HG02870 (cell line): ENCODE results near the gene SCGB1C1.

Source experiments
- ATAC-seq: cut with Tn5 transposase; IDR thresholded peaks from one replicate; pipeline ENCODE4 v1.9.1; 2021; ENCODE audit warnings: mild to moderate bottlenecking, moderate library complexity; ENCODE audit not compliant: unreplicated experiment

The SCGB1C1 gene

GRCh38 chr11:204587-205109, 11.8 kb downstream of the SCGB1C1 start:
- ATAC-seq, result no peak

DNA sequence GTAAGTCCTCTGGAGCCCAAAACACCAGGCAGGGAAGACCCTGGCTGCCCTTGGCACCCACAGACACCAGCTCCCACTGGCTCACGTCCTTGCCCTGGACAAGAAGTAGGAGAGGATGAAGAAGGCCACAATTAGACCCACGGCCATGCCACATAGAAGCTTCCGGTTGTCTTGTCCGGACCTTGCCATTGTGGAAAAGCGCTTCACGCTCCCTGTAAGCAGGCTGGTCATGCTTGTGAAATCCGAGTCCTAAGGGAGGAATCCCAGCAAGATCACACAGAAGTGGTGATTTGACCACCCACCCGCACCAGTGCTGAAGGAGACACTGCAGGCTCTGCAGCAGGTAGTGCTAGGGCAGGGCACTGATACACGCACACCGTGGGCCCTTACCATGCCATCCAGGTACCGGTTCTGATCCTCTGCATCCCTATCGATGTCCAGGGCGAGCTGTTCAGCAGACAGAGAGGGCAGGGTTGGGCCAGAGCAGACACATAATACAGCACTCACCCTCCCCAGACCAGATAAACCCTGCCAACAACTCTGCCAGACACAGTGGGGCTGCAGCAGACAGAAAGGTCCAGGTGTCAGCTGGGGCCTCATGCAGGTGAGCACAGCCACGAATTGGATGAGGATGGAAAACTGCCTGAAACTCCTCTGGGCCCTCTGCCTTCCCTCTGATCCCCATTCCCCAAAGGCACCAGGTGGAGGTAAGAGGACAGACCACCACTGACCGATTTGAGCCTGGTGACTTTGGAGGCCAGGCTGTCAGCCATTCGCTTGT, 12.5 kb downstream of the SCGB1C1 start:
- ATAC-seq, result no peak

GRCh38 chr11:206002-206384, 13.1 kb downstream of the SCGB1C1 start:
- no peak for ATAC-seq

- peak; percentile 6 for ATAC-seq
Measured at GRCh38 chr11:206526-207207, 13.8 kb downstream of the SCGB1C1 start.

DNA sequence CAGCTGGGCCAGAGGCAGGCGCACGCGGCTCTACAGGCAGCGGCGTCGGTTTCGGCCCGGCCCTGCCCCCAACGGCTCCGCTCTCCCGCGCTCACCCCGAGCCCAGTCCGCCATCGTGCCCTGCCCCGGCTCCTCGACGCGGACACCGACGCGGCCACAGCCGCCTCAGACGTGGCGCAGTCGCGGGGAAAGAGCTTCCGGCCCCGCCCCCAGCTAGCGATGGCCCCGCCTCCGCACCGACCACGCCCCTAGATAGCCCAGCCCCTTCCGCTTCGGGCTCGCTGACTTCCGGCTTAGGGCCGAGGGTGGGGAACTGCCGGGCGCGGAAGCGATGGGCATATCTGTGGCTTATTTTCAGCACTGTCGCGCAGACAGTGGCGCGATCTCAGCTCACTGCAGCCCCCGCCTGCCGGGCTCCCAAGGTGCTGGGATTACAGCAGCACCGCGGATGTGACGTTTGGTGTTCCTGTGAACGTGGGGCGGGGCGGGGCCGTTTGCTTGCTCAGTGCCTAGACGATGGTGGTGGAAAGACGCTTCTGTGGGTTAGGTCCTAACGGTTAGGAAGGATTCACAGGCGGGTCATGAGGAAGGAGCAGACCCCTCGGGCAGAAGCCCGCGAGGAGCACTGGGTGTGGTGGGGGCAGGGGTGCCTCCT, 14.5 kb downstream of the SCGB1C1 start, which contains the start of the genes BET1L and RIC8A:
BET1L (minus strand) TSS at position 192 of the 655 bp plus-strand sequence; CDS start at position 114, 78 bp downstream.
RIC8A (plus strand) TSS at position 501 of the 655 bp plus-strand sequence. CDS start 1,147 bp downstream, outside the sequence.
- peak; percentile 64 for ATAC-seq

DNA sequence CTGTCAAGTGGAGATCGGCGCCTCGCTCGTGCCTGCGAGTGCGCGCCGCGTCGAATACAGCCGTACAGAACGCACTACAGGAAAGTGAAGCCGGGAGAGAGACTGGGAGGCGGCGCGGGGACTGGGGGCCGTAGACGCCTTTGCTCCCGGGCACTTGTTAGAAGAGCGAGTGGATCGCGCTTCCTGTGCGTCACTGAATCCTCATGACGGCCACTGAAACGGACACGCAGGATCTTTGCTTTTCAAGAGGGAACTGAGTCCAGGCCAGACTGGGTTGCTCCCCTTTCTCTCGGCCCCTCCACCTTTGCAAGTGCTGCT, 14.9 kb downstream of the SCGB1C1 start:
- no peak for ATAC-seq

DNA sequence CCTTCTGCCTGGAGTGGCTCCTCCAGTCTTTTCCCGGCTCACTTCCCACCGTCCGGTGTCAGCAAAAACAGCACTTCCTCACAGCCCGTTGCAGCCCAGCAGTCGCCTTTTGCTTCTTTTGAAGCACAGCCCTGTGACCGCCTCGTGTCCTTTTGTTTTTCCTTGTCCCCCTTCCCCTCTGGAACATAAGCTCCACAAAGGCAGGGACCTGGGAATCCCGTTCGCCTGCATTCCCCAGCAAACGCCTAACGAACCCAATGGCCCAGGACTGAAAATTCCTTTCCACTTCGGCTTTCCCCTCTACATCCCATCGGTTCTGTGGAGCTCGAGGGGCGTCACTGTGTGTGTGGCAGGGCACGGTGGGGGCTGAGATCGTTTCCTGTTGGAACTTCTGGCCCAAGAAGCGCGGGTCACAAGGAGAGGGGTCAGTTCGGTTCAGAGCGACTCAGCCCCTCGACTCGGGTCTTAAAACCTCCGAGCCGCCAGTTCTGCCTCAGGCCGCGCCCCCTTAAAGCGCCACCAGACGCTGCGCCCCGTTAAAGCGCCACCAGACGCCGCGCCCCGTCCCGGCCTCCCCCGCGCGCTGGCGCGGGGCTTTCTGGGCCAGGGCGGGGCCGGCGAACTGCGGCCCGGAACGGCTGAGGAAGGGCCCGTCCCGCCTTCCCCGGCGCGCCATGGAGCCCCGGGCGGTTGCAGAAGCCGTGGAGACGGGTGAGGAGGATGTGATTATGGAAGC, 15.5 kb downstream of the SCGB1C1 start:
- no peak for ATAC-seq

- no peak for ATAC-seq
Measured at GRCh38 chr11:208917-209260, 16.0 kb downstream of the SCGB1C1 start.

GRCh38 chr11:209275-210121, 16.6 kb downstream of the SCGB1C1 start:
- ATAC-seq, result no peak

DNA sequence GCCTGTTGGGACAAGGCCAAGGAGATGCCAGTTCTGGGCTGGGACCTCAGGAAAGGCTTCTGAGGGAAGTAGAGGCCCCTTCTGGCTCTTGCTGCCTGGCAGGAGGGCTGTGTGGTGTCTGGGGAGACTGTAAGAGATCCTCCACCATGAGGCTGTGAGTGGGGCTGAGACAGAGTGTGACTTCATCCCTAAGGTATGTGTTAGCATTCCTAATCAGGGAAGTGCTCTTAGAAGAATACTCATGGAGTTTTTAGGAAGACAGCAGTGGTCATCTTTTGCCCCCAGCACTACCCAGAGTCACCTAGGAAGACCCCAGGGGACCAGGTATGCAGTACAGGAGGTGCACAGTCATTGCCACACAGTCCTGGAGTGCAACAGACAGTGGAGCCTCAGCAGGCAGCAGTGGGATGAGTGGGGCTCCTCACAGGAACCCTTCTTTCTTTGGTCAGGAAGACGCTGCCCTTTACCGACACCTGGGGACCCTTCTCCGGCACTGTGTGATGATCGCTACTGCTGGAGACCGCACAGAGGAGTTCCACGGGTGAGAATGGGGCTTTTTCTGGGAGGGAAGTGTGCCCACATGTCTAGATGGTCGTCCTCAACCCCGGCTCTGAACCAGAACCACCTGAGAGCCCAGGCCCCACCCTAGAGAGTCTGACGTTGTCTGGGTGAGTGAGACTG, 17.4 kb downstream of the SCGB1C1 start:
- no peak for ATAC-seq

DNA sequence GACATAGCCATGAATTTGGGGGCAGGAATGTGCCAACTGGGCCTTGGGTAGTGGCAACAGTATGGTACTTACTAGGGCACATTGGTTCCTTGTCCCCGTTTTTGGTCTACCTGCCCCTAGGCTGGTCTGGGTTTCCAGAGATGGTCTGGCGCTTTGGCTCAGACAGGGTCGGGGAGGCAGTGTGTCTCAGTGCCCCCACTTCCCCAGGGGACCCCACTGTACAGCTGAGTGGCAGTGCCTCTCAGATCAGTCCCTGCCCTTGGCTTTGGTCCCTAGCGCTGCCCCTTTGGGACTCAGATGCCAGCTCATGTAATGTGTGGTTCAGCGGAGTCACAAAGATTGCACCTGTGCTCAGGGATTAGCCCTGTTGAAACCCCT, 17.9 kb downstream of the SCGB1C1 start:
- no peak for ATAC-seq

DNA sequence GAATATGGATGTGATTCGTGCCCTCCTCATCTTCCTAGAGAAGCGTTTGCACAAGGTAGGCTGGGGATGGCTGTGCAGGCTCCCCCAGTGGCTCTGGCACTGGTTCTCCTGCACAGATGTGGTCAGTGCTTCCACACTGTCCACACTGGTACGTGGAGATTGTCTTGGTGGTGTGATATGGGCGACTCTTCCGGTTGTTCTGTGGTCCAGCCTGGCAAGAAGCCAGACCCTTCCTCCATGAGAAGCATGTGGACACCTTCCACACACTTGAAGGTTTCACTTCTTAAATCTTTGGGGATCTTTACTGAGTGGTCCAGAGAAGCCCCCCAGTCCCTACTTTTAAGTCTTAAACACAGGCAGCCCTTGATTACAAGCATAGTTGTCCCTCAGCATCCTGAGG, 18.4 kb downstream of the SCGB1C1 start:
- no peak for ATAC-seq

- no peak for ATAC-seq
Measured at GRCh38 chr11:211741-212140, 18.9 kb downstream of the SCGB1C1 start.

- ATAC-seq, result no peak
Measured at GRCh38 chr11:212150-213100, 19.5 kb downstream of the SCGB1C1 start.

DNA sequence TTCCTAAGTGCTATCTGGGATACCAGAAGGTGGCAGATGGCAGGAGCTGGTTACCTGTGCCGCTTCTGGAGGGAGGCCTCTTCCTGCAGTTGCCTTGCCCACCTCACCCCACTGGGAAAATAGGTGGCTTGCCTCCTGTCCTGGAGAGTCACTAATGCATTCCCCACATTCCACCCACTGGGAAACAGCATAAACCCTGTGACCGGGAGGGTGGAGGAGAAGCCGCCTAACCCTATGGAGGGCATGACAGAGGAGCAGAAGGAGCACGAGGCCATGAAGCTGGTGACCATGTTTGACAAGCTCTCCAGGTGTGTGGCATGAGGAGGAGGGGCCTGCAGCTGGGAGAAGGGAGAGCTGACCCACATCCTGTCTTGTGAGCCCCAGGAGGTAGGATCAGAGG, 20.2 kb downstream of the SCGB1C1 start:
- ATAC-seq, result no peak

GRCh38 chr11:214083-214482, 21.2 kb downstream of the SCGB1C1 start:
- ATAC-seq, result no peak

GRCh38 chr11:215581-216037, 22.7 kb downstream of the SCGB1C1 start:
- ATAC-seq, result no peak
